HepG2 (cell line): ENCODE data around the gene SCGB1D1. TPM values are rescaled to one million over a fixed set of nuclear protein-coding genes. Genes with fewer than 3 reads are reported as not detected.

Source experiments
- ARHGAP35 ChIP-seq: sonication (generic); formaldehyde crosslinking; IDR thresholded peaks from 2 replicates; pipeline ENCODE4 v1.9.0; 2022; ENCODE audit warnings: mild to moderate bottlenecking, inconsistent platforms, moderate library complexity, missing genetic modification reagents, borderline replicate concordance
- BHLHE40 ChIP-seq: IDR thresholded peaks from 2 replicates; pipeline ENCODE4 v1.6.1; 2011; ENCODE audit warnings: low read length, improper control_type of control experiment
- CREBL2 ChIP-seq: sonication (generic); formaldehyde crosslinking; IDR thresholded peaks from 2 replicates; pipeline ENCODE4 v1.8.1; 2023; ENCODE audit warnings: missing genetic modification reagents, mild to moderate bottlenecking, borderline replicate concordance
- FOXO1 ChIP-seq: sonication (generic); formaldehyde crosslinking; IDR thresholded peaks from 2 replicates; pipeline ENCODE4 v1.4.0; 2020; ENCODE audit warnings: missing genetic modification reagents
- HNRNPUL1 ChIP-seq: fragments of 200-400 bp; formaldehyde crosslinking; IDR thresholded peaks from 2 replicates; pipeline ENCODE4 v1.6.1; 2017; ENCODE audit warnings: low read depth, mild to moderate bottlenecking, low read length, moderate library complexity
- KLF15 ChIP-seq: sonication (generic); formaldehyde crosslinking; IDR thresholded peaks from 2 replicates; pipeline ENCODE4 v1.8.1; 2023; ENCODE audit warnings: borderline replicate concordance, mild to moderate bottlenecking, inconsistent platforms, missing genetic modification reagents, mixed read lengths
- NBN ChIP-seq: fragments of 450-650 bp; conservative IDR thresholded peaks from 2 replicates; pipeline ENCODE4 v1.6.1; 2017
- NR2F2 ChIP-seq: IDR thresholded peaks from 2 replicates; pipeline ENCODE4 v1.6.1; 2012; ENCODE audit warnings: low read depth, inconsistent platforms, borderline replicate concordance
- RAD21 ChIP-seq: fragments of 450-650 bp; formaldehyde crosslinking; IDR thresholded peaks from 2 replicates; pipeline ENCODE4 v1.5.0; 2020; ENCODE audit warnings: mild to moderate bottlenecking
- RCOR2 ChIP-seq: IDR thresholded peaks from 2 replicates; pipeline ENCODE4 v1.6.1; 2016; ENCODE audit warnings: missing biosample characterization, missing genetic modification reagents
- STAG1 ChIP-seq: sonication (generic); formaldehyde crosslinking; IDR thresholded peaks from 2 replicates; pipeline ENCODE4 v1.4.0; 2020; ENCODE audit warnings: missing genetic modification reagents
- STAT6 ChIP-seq: sonication (generic); formaldehyde crosslinking; IDR thresholded peaks from 2 replicates; pipeline ENCODE4 v1.4.0; 2020; ENCODE audit warnings: missing genetic modification reagents, mild to moderate bottlenecking, borderline replicate concordance
- TBP ChIP-seq: sonication (generic); formaldehyde crosslinking; IDR thresholded peaks from 2 replicates; pipeline ENCODE4 v1.5.0; 2020; ENCODE audit warnings: missing genetic modification reagents
- ZEB1 ChIP-seq: IDR thresholded peaks from 2 replicates; pipeline ENCODE4 v1.6.1; 2012; ENCODE audit warnings: mild to moderate bottlenecking, low read depth, inconsistent platforms; ENCODE audit not compliant: insufficient replicate concordance
- ZNF362 ChIP-seq: sonication (generic); formaldehyde crosslinking; IDR thresholded peaks from 2 replicates; pipeline ENCODE4 v1.4.0; 2020; ENCODE audit warnings: missing genetic modification reagents, mild to moderate bottlenecking, borderline replicate concordance
- ZNF44 ChIP-seq: sonication (generic); formaldehyde crosslinking; IDR thresholded peaks from 2 replicates; pipeline ENCODE4 v1.5.1; 2020; ENCODE audit warnings: mild to moderate bottlenecking, missing genetic modification reagents
- ZNF446 ChIP-seq: sonication (generic); formaldehyde crosslinking; IDR thresholded peaks from 2 replicates; pipeline ENCODE4 v1.5.0; 2020; ENCODE audit warnings: mild to moderate bottlenecking, missing genetic modification reagents
- ZNF558 ChIP-seq: sonication (generic); formaldehyde crosslinking; IDR thresholded peaks from 2 replicates; pipeline ENCODE4 v1.9.0; 2022; ENCODE audit warnings: mild to moderate bottlenecking, missing genetic modification reagents, borderline replicate concordance
- ZNF646 ChIP-seq: sonication (generic); formaldehyde crosslinking; IDR thresholded peaks from 2 replicates; pipeline ENCODE4 v1.9.0; 2021; ENCODE audit warnings: mild to moderate bottlenecking, missing genetic modification reagents
- polyA plus RNA-seq, 8 experiments: library from polyadenylated mRNA; depleted of rRNA in 3 of 8; stranded (reverse) in 7 of 8; unstranded in 1 of 8; fragments of >200 nt; fragmentation: Illumina TruSeq in 4 of 8; extraction: Trizol in 4 of 8; gene quantifications; 2 replicates each; pipeline versions ENCODE4 v1.2.1 to v1.2.3, GENCODE V29; 2011 to 2016; ENCODE audit warnings: low read depth in 4 of 8, missing spikeins in 1 of 8, mixed read lengths in 1 of 8; ENCODE audit not compliant: insufficient read depth in 1 of 8
- total RNA-seq, 5 experiments: library from RNA; depleted of rRNA; stranded (reverse); fragments of >200 nt; fragmentation: Illumina TruSeq; extraction: Trizol; gene quantifications; 2 replicates each; pipeline ENCODE4 v1.2.3, GENCODE V29; 2016; ENCODE audit warnings: low read depth in 1 of 5

The SCGB1D1 gene
- total and polyA plus RNA-seq, 2 of the 13 experiments (the other 11 are each of a cell fraction or from before 2014, with no cell fraction given) = not detected

- no peak for TF ChIP-seq STAT6 (CRISPR knock-in tag)
- TF ChIP-seq ZEB1 = no peak
- TF ChIP-seq STAG1 = peak; percentile 78
- TF ChIP-seq RAD21 (CRISPR knock-in tag) = 0 out of 2 replicates have a peak, but pooled peaks have one; percentile 53
- TF ChIP-seq RCOR2 = no peak
- TF ChIP-seq FOXO1 = no peak
- TF ChIP-seq ZNF446 (CRISPR knock-in tag) = no peak
- TF ChIP-seq ZNF362 (CRISPR knock-in tag) = no peak
- TF ChIP-seq ZNF646 (CRISPR knock-in tag) = no peak
- no peak for TF ChIP-seq HNRNPUL1
- TF ChIP-seq NBN = no peak
- no peak for TF ChIP-seq CREBL2
- TF ChIP-seq ARHGAP35 = no peak
- TF ChIP-seq ZNF44 = no peak
- TF ChIP-seq ZNF558 (CRISPR knock-in tag) = no peak
- TF ChIP-seq KLF15 (CRISPR knock-in tag) = no peak
- no peak for TF ChIP-seq TBP (CRISPR knock-in tag)
- no peak for TF ChIP-seq BHLHE40
- no peak for TF ChIP-seq NR2F2
These were observed 18.7 kb upstream of the SCGB1D1 start (continued) for GRCh38 chr11:62171261-62171723.
